HG03159 (cell line): ENCODE data around the gene SLC7A11.
A peak's percentile ranks its signal among the peaks of the same experiment; 100 is the strongest.
"Not testable (repeated sequence)": the region's sequence is repeated elsewhere in the genome, so short reads cannot be mapped to it uniquely, and the experiment has no call there.

Experiments
- ATAC-seq: cut with Tn5 transposase; IDR thresholded peaks from one replicate; pipeline ENCODE4 v1.9.1; 2021; ENCODE audit warnings: mild to moderate bottlenecking, moderate library complexity; ENCODE audit not compliant: unreplicated experiment

Gene SLC7A11

GRCh38 chr4:138216272-138216867, 25.8 kb downstream of the SLC7A11 start:
- ATAC-seq = no peak

GRCh38 chr4:138210576-138210975, 31.6 kb downstream of the SLC7A11 start:
- not testable (repeated sequence) for ATAC-seq

GRCh38 chr4:138209094-138209493, 33.1 kb downstream of the SLC7A11 start:
- ATAC-seq = no peak

- ATAC-seq = no peak
These were observed 36.5 kb downstream of the SLC7A11 start for GRCh38 chr4:138205531-138206233.

GRCh38 chr4:138204507-138204906, 37.6 kb downstream of the SLC7A11 start:
- ATAC-seq = no peak

- ATAC-seq = no peak
These were observed 39.5 kb downstream of the SLC7A11 start for GRCh38 chr4:138202686-138203085.

GRCh38 chr4:138200236-138200590, 41.9 kb downstream of the SLC7A11 start:
- ATAC-seq = peak; percentile 58

- ATAC-seq = peak; percentile 84
These were observed 42.4 kb downstream of the SLC7A11 start for GRCh38 chr4:138199568-138200235.

GRCh38 chr4:138196153-138196552, 46.0 kb downstream of the SLC7A11 start:
- ATAC-seq = no peak

GRCh38 chr4:138193963-138194362, 48.2 kb downstream of the SLC7A11 start:
- no peak for ATAC-seq

- no peak for ATAC-seq
These were observed 50.0 kb downstream of the SLC7A11 start for GRCh38 chr4:138192113-138192512.

- peak; percentile 100 for ATAC-seq
These were observed 51.7 kb downstream of the SLC7A11 start for GRCh38 chr4:138190452-138190858.

- ATAC-seq = no peak
These were observed 52.9 kb downstream of the SLC7A11 start for GRCh38 chr4:138189206-138189605.

GRCh38 chr4:138188406-138189084, 53.6 kb downstream of the SLC7A11 start:
- no peak for ATAC-seq

- ATAC-seq = no peak
These were observed 56.1 kb downstream of the SLC7A11 start for GRCh38 chr4:138185859-138186645.

- ATAC-seq = no peak
These were observed 57.3 kb downstream of the SLC7A11 start for GRCh38 chr4:138184886-138185285.

- no peak for ATAC-seq
These were observed 59.2 kb downstream of the SLC7A11 start for GRCh38 chr4:138182838-138183426.

GRCh38 chr4:138181287-138181686, 60.9 kb downstream of the SLC7A11 start:
- ATAC-seq = no peak

GRCh38 chr4:138178566-138178965, 63.6 kb downstream of the SLC7A11 start:
- ATAC-seq = no peak

GRCh38 chr4:138177278-138177968, 64.7 kb downstream of the SLC7A11 start:
- peak; percentile 46 for ATAC-seq
